Measurements from ENCODE around the gene MAP2K2.
"Not testable (repeated sequence)": the region's sequence is repeated elsewhere in the genome, so short reads cannot be mapped to it uniquely, and the experiment has no call there.

Gene MAP2K2

DNA sequence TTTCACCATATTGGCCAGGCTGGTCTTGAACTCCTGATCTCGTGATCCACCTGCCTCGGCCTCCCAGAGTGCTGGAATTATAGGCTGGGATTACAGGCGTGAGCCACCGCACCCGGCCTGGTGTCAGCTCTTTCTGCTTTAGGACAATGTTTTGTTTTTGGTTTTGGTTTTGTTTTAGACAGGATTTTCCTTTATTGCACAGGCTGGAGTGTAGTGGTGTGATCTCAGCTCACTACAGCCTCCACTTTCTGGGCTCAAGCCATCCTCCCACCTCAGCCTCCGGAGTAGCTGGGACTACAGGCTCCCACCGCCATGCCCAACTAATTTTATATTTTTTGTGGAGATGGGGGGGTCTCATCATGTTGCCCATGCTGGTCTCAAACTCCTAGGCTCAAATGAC lies 5.1 kb upstream of the MAP2K2 start:
- not testable (repeated sequence) for DNase-seq

DNA sequence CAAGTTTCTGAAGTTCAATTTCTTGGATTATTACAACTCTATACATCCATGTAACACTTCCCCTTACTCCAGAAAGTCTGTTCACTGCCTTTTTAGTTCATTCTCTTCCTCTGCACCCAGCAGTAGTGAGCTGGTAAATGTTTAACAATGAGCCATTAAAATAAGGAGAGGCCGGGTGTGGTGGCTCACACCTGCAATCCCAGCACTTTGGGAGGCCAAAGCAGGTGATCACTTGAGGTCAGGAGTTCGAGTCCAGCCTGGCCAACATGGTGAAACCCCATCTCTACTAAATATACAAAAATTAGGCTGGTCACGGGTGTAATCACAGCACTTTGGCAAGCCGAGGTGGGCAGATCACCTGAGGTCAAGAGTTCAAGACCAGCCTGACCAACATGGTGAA lies 3.4 kb upstream of the MAP2K2 start:
- DNase-seq: not testable (repeated sequence)

DNA sequence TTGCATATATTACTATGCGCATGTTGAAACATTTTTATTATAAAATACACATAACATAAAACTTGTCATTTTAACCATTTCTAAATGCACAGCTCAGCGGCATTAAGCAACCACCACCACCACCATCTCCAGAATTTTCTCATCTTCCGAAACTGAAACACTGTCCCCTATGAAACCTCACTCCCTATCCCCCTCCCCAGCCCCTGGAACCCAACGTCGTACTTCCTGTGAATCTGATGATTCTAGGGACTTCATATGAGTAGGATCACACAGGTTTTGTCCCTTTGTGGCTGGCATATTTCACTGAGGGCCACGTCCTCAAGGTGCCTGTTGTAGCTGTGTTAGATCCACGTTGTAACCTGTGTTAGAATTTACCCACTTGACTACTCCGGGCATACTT lies 716 bp upstream of the MAP2K2 start:
- DNase-seq: no peak

DNA sequence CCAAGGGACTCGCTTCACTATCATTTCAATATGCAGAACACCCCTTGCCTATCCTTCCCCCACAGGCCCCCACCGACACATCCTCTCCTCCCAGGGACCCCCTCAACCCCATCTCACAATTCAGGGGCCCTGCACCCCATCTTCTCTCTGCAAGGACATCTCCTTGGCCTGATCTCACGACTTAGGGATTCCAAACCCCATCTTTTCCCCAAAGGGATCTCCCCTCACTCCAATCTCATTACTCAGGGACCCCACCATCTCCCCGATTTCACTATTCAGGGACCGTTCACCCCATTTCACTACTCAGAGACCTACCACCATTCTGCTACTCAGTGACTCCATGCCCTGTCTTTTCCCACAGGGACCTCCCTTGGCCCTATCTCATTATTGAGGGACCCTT lies 1.4 kb downstream of the MAP2K2 start:
- no peak for DNase-seq

DNA sequence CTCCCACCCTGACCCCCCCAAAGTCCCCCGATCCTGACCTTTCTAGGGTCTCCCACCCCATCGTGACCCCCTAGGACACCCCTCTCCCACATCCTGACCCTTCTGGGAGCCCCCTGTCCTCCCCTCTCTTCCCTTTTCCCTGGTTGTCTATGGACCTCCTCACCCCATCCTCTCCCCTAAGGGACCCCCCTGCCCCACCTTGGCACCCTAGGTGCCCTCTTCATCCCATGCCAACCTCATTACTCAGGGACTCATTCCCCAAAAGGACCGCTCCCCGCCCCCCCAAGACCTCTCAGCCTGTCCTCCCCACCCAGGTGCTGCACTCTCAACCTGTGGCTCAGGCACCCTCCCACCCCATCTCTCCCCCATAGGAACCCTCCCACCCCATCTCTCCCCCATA lies 2.1 kb downstream of the MAP2K2 start:
- DNase-seq: no peak

DNA sequence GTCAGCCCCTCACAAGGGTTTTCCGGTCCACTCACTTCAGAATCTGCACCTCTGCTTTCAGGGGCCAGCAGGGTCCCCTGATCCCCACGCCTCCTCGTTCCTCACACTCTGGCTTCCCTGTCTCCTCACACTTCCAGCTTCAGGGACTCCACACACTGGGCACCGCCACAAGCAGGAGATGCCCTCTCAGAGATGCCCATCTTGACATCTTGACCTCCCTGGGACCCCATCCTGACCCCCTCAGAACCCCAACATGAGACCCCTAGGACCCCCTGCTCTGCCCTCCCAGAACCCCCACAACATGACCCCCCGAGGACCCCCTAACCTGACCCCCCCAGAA lies 2.7 kb downstream of the MAP2K2 start:
- DNase-seq: no peak

DNA sequence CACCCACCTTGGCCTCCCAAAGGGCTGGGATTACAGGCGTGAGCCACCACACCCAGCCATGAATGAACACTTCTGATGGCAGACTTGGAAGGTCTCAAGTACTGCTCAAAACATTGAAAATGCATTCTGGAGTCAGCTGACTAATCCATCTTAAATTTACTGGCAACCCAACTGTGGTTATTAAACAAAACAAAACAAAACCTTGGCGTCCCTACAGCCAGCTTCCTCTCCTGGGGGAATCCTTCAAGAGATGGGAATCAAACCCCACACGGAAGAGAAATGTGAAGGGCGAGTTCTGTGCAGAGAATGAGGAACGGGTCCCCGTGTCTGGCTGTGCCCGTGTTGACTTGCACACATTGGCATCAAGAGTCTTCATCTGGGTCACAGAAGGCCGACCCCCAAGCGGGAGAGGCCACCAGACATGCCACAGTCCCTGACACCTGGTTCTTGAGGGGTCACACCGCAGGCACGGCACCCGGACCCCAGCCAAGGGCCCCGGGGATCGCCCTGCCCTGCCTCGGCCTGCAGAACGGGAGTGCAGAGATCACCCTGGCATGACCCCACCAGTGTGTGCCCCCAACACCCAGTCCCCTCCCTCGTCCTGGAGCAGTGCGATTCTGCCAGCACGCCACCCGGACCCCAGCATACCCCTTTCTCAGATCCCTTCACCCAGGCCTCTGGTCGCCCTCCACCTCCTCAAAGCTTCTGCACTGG lies 3.2 kb downstream of the MAP2K2 start:
- no peak for DNase-seq

DNA sequence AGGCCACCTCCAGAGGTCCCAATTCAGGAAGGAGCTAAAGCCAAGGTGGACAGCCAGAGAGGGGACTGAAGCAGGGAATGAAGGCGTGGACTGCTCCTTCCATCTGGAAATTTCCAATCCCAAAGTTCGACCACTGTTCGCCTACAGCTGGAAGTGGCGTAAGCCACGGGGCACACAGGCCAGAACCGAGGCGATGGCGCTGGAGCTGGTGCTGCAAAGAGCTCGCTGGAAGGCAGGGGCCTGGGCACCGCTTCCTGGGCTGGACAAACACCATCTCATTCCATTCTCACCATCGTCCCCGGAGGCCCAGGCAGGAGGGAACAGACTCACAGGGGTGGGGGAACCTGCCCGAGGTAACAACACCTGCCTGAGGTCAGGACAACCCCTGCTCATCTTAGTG lies 4.2 kb downstream of the MAP2K2 start:
- DNase-seq: no peak

DNA sequence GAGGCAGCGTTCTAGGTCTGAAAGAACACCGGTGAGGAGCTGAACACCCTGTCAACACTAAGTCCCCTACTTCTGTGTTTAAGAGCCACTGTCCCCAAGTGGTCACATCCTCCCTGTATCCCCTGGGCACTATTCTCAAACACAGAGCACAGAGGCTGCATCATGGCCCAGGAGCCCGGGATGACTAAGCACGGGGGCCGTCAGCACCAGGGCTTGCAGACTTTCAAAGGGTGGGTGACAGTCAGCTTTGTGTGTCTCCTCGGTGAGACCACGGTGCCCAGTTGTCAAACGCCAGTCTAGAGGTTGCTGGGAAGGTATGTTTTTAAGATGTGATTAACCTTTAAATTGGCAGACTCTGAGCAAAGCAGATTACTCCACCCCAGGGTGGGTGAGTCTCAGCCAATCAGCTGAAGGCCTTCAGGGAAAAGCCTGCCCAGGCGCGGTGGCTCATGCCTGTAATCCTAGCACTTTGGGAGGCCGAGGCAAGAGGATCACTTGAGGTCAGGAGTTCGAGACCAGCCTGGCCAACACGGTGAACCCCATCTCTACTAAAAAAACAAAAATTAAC lies 8.0 kb downstream of the MAP2K2 start:
- DNase-seq: no peak

DNA sequence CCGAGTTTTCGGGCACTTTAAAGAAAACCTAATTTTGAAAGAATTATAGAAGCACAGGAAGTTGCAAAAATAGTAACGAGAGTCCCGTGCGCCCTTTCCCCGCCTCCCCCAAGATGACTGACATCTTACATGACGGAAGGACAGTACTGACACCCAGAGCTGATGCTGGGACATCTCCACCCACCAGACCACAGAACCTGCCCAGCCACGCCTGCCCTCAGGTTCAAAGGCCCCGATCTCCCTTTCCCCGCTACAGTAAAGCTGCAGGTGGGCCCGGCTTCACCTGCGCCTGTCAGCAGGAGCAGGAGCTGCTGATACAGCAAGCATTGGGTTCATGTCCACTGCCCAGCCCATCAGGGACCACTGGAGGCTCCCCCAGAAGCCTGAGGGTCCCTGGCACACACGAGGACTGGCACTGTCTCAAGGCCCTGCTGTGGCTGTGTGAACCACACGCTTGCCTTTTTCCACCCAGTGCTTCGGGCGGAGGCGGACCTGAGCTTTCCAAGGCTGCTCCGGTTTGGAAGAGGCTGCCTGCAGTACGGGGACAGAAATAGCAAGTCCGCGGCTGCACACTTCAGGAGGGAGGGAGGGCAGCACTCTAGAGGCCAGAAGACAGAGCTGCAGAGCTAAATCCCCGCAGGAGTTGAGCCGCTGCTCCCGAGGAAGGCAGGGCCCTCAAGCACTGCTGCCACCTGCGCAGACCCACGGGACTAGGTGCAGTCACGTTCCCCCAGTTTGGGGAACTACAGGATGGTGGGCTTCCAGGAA lies 8.7 kb downstream of the MAP2K2 start:
- DNase-seq: no peak

DNA sequence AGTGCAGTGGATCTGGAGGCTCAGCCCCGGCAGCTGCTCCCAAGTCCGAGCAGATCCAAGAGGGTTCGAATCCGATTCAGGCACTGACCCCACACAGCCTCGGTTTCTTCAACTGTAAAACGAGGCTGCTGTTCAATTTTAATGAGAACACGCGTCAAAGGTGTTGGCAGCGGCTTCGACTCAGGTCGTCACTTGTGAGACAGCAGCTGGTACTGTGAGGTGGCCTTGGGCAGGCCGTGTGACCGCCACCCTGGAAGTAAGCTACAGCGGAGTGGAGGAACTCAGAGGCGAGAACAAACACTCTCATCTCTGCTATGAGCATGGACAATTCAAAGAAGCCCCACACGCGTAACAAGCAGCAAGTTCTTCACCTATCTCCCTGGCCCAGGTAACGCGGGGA lies 9.7 kb downstream of the MAP2K2 start:
- DNase-seq: no peak

DNA sequence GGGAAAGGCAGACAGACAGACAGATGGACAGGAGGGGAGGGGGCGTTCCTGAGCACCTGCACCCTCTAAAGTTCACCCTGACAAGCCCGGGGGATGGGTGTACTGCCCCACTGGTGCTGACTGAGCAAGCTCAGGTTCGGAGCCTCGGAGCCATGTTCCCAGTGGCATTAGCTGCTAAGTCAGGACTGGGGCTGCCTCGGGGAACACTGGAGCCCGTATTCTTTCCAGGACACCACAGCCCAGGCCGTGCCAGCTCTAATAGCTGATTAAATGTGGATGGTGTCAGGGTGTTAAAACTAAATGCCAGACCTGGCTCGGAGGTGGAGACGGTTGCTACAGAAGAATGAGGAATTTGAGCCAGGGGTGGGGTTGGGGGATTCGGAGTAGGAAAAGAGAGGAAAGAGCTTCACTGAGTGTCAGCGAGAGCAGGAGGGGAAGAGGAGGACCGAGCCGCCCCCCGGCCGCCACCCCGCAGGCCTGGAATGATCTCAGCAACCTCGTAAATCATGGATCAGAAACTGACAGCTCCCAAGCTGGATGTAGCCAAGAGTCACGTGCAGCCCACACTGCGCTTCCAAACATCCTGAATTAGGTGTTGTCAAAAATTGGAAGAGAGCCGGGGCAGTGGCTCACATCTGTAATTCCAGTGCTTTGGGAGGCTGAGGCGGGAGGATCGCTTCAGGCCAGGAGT lies 10.4 kb downstream of the MAP2K2 start:
- no peak for DNase-seq

DNA sequence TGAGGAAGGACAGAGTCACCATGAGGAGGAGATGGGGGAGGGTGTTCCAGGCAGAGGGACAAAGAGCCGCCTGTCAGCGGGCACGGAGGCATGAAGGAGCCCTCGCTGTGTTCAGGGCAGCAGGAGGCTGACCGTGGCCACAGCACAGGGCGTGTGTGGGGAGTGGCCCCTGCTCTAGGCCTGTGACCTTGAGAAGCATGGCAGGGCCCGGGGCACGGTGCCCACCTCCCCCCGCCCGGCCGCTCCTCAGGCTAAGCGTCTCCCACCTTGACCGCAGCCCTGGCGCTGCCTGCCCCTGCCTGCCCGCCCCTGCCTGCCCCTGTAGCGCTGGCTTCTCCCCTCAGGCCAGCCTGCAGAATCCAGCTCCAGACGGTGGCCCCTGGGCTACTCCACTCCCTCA lies 11.6 kb downstream of the MAP2K2 start:
- no peak for DNase-seq

DNA sequence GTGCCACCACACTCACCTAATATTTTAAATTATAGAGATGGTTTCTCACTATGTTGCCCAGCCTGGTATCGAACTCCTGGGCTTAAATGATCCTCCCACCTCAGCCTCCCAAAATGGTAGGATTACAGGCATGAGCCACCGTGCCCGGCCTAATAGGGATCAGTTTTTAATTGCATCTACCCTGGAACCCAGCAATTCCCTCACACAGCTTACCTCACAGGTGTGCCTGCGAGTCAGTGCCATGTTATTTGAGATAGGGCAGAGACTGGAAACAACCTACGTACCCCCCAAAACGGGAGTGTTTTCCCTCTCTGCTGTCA lies 14.3 kb downstream of the MAP2K2 start:
- no peak for DNase-seq

DNA sequence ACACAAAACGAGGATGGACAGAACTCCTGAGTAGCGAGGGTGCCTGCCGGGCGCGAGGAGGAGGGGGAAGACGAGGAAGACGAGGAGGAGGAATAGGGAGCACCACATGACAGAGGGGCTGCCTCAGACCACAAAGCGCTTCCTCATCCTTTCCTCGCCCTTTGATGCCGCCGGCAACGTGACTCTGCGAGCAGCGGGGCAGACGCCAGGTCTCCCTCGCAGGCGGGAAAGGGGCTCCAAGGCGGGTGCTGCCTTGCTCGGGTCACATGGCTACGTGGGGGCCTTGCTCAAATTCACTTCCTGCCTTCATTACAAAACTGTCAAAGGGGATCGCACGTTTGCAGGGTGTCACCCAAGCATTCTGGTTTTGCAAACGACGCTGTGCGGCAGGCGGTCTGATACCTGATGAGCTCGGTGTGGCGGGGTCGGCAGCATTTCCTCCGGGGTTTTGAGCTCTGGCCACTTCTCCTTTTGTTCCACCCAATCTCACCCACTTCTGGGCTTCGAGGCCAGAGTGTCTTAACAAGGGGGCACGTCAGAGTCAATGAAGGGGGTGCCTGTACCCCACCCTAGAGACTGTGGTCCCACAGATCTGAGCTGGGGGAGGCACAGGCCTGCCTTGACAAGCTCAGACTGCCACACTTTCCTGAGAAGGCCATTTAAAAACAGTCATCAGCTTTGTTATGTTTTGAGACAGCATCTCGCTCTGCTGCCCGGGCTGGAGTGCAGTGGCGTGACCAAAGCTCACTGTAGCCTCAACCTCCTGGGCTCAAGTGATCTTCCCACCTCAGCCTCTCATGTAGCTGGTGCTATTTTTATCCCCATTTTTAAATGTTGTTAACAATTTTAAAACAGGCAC lies 14.9 kb downstream of the MAP2K2 start:
- peak; percentile 73 for DNase-seq

DNA sequence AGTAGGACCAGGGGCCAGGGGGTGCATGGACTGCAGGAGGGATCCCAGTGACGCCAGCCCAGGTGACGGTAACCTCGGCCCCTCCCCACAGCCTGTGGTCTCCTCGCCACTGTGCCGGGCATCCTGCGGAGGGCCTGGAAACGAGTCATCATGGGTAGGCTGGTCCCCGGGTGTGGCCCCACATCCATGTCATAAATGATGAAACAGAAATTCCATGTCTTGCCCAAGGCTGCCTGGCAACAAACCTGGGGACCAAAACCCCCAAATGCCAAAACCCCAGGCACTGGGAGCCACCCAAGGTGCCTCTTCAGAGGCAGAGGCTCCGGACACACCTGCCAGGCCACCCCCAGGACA lies 20.9 kb downstream of the MAP2K2 start:
- no peak for DNase-seq

DNA sequence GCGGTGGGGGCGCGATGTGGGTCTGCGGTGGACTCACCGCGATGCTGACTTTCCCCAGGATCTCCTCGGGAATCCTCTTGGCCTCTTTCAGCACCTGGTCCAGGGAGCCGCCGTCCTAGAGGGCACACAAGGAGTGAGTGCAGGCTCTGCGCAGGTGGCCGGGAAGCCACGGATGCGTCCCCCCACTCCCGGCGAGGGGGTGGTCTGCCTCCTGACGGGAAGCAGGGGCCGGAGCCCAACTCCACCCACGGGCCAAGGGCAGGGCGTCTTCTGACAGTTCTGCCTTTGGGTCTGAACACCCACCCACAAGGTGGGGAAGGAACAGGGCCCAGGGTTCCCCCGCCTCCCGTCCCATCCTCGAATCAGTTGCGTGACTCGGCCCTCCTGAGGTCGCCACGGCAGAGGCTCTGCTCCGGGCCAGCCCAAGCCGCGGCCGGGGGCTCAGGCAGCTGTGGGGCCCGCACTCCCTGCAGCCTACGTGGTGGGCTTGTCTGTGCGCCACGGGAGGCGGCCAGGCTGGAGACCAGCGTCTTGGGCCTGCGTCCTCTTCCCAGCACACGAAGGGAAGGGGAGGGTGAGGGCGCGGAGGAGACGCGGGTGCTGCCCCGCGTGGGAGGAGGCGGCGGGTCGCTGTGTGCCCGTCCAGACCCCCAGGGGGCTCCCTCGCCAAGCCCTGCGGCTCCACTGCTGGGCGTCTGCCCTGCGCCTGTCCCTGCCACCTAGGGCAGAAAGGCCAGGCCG lies 21.4 kb downstream of the MAP2K2 start:
- no peak for DNase-seq

DNA sequence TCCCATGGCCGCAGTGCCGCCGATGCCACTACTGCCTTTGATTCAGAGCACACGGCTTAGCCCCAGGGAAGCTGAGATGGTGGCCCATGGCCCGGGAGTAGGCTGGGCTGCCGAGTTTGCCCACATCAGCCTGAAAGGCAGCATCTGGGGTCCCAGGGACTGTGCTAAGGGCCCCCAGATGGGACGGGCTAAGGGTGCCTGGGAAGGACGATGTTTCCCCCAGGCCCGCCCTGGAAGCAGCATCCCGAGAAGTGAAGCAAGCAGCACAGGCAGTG lies 22.5 kb downstream of the MAP2K2 start:
- DNase-seq: no peak

DNA sequence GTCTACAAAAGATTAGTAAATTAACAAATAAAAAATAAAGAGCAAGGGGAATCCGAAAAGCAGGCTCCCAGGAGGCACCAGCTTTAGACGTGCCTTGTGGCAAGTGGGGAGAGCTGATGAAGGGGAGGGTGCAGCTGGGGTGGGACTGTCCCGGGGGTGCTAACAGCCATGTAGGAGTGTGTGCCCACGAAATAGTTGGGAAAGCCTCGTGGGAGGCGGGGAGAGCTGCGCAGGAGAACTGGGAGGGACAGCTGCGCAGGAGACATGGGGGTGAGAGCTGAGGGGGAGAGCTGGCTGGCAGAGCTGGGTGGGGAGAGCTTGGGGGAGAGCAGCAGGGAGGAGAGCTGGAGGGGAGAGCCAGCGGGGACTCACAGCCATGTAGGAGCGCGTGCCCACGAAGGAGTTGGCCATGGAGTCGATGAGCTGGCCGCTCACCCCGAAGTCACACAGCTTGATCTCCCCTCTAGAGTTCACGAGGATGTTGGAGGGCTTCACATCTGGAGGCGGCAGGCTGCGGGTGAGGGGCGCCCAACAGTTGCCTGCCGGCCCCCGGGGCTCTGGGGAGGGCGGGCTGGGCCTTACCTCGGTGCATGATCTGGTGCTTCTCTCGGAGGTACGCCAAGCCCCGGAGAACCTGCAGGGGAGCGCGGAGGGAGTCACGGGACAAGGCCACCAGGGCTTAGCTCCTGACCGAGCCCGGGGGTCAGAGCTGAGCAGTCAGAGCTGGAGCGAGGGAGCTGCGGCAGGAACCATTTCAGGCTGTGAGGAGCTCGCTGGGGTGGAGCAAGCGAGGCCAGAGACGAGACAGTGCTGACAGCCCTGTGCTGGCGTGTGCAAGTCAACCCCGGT lies 23.1 kb downstream of the MAP2K2 start:
- DNase-seq: no peak

DNA sequence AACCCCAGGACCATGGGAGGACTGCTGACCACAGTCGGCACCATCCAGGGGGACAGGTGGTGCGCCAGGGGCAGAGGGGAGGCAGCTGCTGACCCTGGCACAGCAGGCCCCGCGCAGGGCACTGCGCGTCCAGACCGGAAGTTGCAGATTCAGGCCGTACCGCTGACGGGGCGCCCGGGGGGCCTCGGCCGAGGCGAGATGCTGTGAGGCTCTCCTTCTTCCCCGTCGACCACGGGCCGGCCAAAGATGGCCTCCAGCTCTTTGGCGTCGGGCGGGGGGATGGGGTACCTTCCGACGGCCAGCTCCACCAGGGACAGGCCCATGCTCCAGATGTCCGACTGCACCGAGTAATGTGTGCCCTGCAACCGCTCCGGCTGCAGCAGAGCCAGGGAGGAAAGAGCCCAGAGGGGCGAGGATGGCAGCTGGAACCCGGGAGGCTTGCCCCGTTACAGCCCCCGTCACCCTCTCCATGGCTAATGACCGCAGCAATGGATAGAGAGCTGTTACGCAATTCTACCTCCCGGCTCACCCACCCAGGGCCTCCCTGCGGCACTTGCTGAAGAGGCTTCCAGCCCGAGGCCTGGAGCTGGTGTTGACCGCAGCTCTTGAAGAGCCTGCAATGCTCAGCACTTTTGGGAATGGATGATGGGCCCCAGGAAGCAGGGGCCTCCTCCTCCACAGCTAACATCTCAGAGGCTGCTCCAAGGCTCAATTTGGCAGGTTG lies 24.7 kb downstream of the MAP2K2 start:
- no peak for DNase-seq

DNA sequence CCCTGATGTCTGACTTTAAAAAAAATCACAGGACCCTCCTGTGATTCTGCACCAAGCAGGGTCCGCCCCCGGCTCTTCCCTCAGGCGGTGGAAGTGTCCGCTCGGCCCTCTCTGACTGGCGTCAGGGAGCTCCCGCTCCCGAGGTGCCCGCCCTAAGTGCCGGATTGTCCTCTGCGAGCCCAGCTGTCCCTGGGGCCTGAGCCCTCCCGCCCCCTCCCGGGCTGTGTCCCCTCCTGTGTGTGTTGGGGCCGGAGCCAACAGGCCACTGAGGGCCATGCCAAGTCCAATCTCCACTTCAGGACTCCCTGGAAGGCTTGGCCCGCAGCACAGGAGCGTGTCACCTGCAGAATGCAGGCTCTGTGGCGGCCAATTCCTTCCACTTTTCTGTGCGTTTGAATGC lies 25.4 kb downstream of the MAP2K2 start:
- DNase-seq: no peak

Data from GDM1 (cell line).